ENCODE results near the gene CREB5. TPM values are rescaled to one million over a fixed set of nuclear protein-coding genes. Genes with fewer than 3 reads are reported as not detected.

CREB5 gene
- total and polyA plus RNA-seq, 2 of the 13 experiments (the other 11 are each of a cell fraction or from before 2014, with no cell fraction given): 0.38 to 0.71 TPM

DNA sequence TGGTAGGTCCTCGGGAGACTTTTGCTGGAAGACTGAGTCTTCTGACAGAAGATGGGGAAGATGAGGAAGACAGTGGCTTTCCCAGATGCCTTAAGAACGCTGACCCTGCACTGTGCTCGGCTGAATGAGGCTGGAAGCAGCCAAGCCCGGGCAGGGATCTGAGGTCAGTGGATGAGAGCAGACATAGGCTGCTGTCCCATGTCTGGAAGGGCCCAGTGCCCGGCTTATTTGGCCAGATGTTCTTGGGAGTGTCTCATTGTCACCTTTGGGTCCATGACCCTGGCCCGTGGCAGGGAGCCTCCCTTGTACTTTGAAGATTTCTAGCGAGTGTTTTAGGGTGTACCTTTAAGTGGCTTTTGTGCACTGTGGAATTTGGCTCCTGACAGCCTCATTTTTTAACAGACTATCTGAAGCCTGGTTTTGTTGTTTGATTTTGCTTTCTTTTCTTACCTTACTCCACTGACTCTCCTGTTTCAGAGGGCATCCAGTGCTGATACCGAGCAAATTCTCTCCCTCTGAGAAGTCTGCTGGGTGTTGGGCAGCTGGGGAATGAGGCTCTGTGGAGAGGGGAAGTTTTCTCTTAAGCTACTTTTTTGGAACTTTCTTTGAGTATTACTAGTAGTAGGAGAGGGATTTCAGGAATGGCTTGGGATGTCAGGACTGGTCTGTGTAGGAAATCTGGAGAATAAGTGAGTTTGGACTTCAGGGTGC is 61.4 kb downstream of the CREB5 start:
- BruUV-seq (replicated peaks): no TSS peak
- DNase-seq (ENCODE audit: low spot score): no peak
- Histone ChIP-seq H3K36me3 (replicated peaks in 1 of 2; ENCODE audit: control insufficient read depth in 1 of 2, insufficient read depth in 2 of 2, low read length in 2 of 2) (no peaks in the 10 kb centered on the region), H3K27me3 (ENCODE audit: control insufficient read depth in 1 of 2, insufficient read depth in 2 of 2, low read length in 2 of 2) (peaks cover 0 to 10% of the 10 kb centered on the region in 2 experiments; a peak in 2 of 5 replicates), H3K9me3 (ENCODE audit: low read length) (no peaks in the 10 kb centered on the region), H2AFZ (ENCODE audit: low read length) (no peak overlapping the region), H3K4me3 (replicated peaks in 1 of 3; ENCODE audit: insufficient read depth in 1 of 3, low read depth in 2 of 3, low read length in 3 of 3) (no peak overlapping the region), H4K20me1 (ENCODE audit: insufficient read depth, low read length) (no peaks in the 10 kb centered on the region), H3K79me2 (ENCODE audit: insufficient read depth, low read length) (no peaks in the 10 kb centered on the region), H3K4me2 (ENCODE audit: low read depth, low read length) (no peak overlapping the region), H3K27ac (ENCODE audit: extremely low read length, insufficient read depth, low read length) (no peak overlapping the region), H3K9ac (ENCODE audit: insufficient read depth, low read depth, low read length) (no peak overlapping the region), H3K4me1 (ENCODE audit: insufficient read depth, low read length) (no peaks in the 10 kb centered on the region)
- FAIRE-seq: no peak
- no peak; the same call in 2 of the 3 replicates for ATAC-seq
- POLR2A ChIA-PET: no interaction called here
- in situ Hi-C loops (cut with HindIII; ENCODE audit: extremely low pct_ligation_motif_present, low pct_unique_long_range_greater_than_20kb) (no loop called here), intact Hi-C loops (cut with micrococcal nuclease; ENCODE audit: unreplicated experiment) (no loop called here)
- TF ChIP-seq, protein P1, sequence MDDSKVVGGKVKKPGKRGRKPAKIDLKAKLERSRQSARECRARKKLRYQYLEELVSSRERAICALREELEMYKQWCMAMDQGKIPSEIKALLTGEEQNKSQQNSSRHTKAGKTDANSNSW (CRISPR knock-in tag; IDR thresholded peaks at IDR 0.05; ENCODE audit: borderline replicate concordance): no peak
- TF ChIP-seq, protein P2, sequence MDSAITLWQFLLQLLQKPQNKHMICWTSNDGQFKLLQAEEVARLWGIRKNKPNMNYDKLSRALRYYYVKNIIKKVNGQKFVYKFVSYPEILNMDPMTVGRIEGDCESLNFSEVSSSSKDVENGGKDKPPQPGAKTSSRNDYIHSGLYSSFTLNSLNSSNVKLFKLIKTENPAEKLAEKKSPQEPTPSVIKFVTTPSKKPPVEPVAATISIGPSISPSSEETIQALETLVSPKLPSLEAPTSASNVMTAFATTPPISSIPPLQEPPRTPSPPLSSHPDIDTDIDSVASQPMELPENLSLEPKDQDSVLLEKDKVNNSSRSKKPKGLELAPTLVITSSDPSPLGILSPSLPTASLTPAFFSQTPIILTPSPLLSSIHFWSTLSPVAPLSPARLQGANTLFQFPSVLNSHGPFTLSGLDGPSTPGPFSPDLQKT (CRISPR knock-in tag; IDR thresholded peaks at IDR 0.05; ENCODE audit: borderline replicate concordance): no peak
- TF ChIP-seq HOXA5 (CRISPR knock-in tag; IDR thresholded peaks at IDR 0.05) (no peak), ATRX (CRISPR knock-in tag; IDR thresholded peaks at IDR 0.05; ENCODE audit: borderline replicate concordance) (no peak), SKI (IDR thresholded peaks at IDR 0.05; ENCODE audit: partially characterized antibody) (no peak), ZBTB7A (CRISPR knock-in tag; IDR thresholded peaks at IDR 0.05) (no peak), NR2C2 (CRISPR knock-in tag; IDR thresholded peaks at IDR 0.05; ENCODE audit: borderline replicate concordance) (no peak), MXI1 (IDR thresholded peaks at IDR 0.05; ENCODE audit: borderline replicate concordance, low read depth, low read length) (no peak), NR2F1 (CRISPR knock-in tag; IDR thresholded peaks at IDR 0.05) (no peak)
- TF ChIP-seq, protein P3, sequence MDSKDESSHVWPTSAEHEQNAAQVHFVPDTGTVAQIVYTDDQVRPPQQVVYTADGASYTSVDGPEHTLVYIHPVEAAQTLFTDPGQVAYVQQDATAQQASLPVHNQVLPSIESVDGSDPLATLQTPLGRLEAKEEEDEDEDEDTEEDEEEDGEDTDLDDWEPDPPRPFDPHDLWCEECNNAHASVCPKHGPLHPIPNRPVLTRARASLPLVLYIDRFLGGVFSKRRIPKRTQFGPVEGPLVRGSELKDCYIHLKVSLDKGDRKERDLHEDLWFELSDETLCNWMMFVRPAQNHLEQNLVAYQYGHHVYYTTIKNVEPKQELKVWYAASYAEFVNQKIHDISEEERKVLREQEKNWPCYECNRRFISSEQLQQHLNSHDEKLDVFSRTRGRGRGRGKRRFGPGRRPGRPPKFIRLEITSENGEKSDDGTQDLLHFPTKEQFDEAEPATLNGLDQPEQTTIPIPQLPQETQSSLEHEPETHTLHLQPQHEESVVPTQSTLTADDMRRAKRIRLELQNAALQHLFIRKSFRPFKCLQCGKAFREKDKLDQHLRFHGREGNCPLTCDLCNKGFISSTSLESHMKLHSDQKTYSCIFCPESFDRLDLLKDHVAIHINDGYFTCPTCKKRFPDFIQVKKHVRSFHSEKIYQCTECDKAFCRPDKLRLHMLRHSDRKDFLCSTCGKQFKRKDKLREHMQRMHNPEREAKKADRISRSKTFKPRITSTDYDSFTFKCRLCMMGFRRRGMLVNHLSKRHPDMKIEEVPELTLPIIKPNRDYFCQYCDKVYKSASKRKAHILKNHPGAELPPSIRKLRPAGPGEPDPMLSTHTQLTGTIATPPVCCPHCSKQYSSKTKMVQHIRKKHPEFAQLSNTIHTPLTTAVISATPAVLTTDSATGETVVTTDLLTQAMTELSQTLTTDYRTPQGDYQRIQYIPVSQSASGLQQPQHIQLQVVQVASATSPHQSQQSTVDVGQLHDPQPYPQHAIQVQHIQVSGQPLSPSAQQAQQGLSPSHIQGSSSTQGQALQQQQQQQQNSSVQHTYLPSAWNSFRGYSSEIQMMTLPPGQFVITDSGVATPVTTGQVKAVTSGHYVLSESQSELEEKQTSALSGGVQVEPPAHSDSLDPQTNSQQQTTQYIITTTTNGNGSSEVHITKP (CRISPR knock-in tag; IDR thresholded peaks at IDR 0.05; ENCODE audit: low read depth): no peak
- CTCF ChIA-PET (ENCODE audit: low intra/inter-chr PET ratio, low total read pairs): no interaction called here
- 2% methylated on average over 8 of the region's 8 CpGs for WGBS (ENCODE audit: low lambda C conversion rate)
